Hepatocyte (in vitro differentiated cells): ENCODE measurements around the gene TMEM256.

Source experiments
- CTCF ChIP-seq: fragments of 200-600 bp; sonication (generic); IDR thresholded peaks from 2 replicates; pipeline ENCODE4 v1.5.1; 2016; ENCODE audit warnings: antibody characterized with exemption, mild to moderate bottlenecking; ENCODE audit not compliant: poor library complexity
- EZH2phosphoT487 ChIP-seq: fragments of 200-600 bp; sonication (generic); IDR thresholded peaks from one replicate; pipeline ENCODE4 v1.6.1; 2018; ENCODE audit warnings: antibody characterized with exemption, mild to moderate bottlenecking, low read depth, moderate library complexity; ENCODE audit not compliant: unreplicated experiment, severe bottlenecking

GRCh38 chr17:7392696-7393612 lies 10.9 kb downstream of the TMEM256 start:
- TF ChIP-seq CTCF (no peak), EZH2phosphoT487 (no peak)
